ENCODE data around the gene EFCAB6.

EFCAB6 gene

DNA sequence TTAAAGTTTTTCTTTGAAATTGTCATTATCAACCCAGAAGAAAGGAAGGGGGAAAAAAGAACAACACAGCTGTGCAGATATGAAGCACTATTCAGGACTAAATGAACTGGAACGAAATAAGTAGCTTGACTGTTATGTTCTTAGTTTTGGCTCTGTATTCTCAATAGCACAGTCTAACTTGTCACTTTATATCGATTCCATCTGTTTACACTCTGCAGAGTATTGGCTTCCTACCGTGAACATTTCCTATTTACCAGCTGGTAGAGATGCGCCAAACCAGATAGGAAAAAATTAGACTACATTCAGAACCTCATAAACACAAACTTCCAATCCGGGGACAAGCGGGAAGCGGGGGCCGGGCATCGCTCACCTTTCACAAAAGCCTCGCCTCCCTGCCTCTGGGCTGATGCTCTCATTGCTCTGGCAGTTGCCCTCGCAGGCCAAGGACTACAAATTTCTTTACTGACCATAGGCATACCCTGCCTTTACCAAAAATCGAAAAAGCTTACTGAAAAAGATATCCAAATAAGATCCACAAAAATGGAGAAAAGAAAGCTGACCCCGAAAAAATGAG, 66.2 kb downstream of the EFCAB6 start:
- no peaks in the 10 kb centered on the region for H3K4me1 ChIP-seq (ENCODE audit: control insufficient read depth in 1 of 2, insufficient read depth in 2 of 2, low read length in 2 of 2)
- no peak overlapping the region for H3K14ac ChIP-seq (ENCODE audit: low read length)
- peaks cover 2% of the 10 kb centered on the region for H3K9me3 ChIP-seq (ENCODE audit: insufficient read depth, low read depth, low read length)
- no peak overlapping the region for H2AFZ ChIP-seq (ENCODE audit: insufficient read depth, low read length, poor library complexity)
- DNase-seq, result no peak
- H4K8ac ChIP-seq (ENCODE audit: low read depth, low read length), result no peak overlapping the region
- no CpG with 5 or more reads among the region's 13 CpGs for WGBS (ENCODE audit: extremely low coverage, insufficient coverage, insufficient read length)
- no peak overlapping the region for H4K12ac ChIP-seq (ENCODE audit: low read depth, low read length)
- no peak overlapping the region for H3K4ac ChIP-seq (ENCODE audit: low read depth, low read length)
- no peak overlapping the region for H2BK5ac ChIP-seq (ENCODE audit: low read depth, low read length, poor library complexity)
- no peak overlapping the region for H3K4me2 ChIP-seq (ENCODE audit: low read length)
- no peak overlapping the region for H2BK120ac ChIP-seq (ENCODE audit: insufficient read depth, low read length, poor library complexity)
- H3K36me3 ChIP-seq (ENCODE audit: control insufficient read depth in 1 of 2, insufficient read depth in 2 of 2, low read length in 2 of 2), result no peaks in the 10 kb centered on the region
- H4K91ac ChIP-seq (ENCODE audit: low read depth, low read length), result no peak overlapping the region
- no peak overlapping the region for H3K27ac ChIP-seq (ENCODE audit: low read depth, low read length)
- no peaks in the 10 kb centered on the region for H3K27me3 ChIP-seq (ENCODE audit: insufficient read depth, low read length)
- no peak overlapping the region for H3K4me3 ChIP-seq (ENCODE audit: low read depth, low read length)
- H3K9ac ChIP-seq (ENCODE audit: low read length), result no peak overlapping the region
- H2BK12ac ChIP-seq (ENCODE audit: low read length), result no peak overlapping the region
- no peaks in the 10 kb centered on the region for H3K79me2 ChIP-seq (ENCODE audit: control insufficient read depth, insufficient read depth, low read length, poor library complexity)
- no peaks in the 10 kb centered on the region for H3K79me1 ChIP-seq (ENCODE audit: low read length)
- H3K23ac ChIP-seq (ENCODE audit: low read length), result no peak overlapping the region
- no peak overlapping the region for H3K18ac ChIP-seq (ENCODE audit: low read length)
- H2AK5ac ChIP-seq (ENCODE audit: low read length), result no peak overlapping the region

- no peak overlapping the region for H4K91ac ChIP-seq (ENCODE audit: low read depth, low read length)
- no CpG with 5 or more reads among the region's 7 CpGs for WGBS (ENCODE audit: extremely low coverage, insufficient coverage, insufficient read length)
- no peak overlapping the region for H4K12ac ChIP-seq (ENCODE audit: low read depth, low read length)
- H2BK5ac ChIP-seq (ENCODE audit: low read depth, low read length, poor library complexity), result no peak overlapping the region
- no peak overlapping the region for H4K8ac ChIP-seq (ENCODE audit: low read depth, low read length)
- no peak overlapping the region for H2BK12ac ChIP-seq (ENCODE audit: low read length)
- no peak overlapping the region for H3K23ac ChIP-seq (ENCODE audit: low read length)
- no peak overlapping the region for H2AFZ ChIP-seq (ENCODE audit: insufficient read depth, low read length, poor library complexity)
- no peaks in the 10 kb centered on the region for H3K36me3 ChIP-seq (ENCODE audit: control insufficient read depth in 1 of 2, insufficient read depth in 2 of 2, low read length in 2 of 2)
- H3K4me2 ChIP-seq (ENCODE audit: low read length), result no peak overlapping the region
- H3K79me2 ChIP-seq (ENCODE audit: control insufficient read depth, insufficient read depth, low read length, poor library complexity), result no peaks in the 10 kb centered on the region
- H3K4ac ChIP-seq (ENCODE audit: low read depth, low read length), result no peak overlapping the region
- no peaks in the 10 kb centered on the region for H3K4me1 ChIP-seq (ENCODE audit: control insufficient read depth in 1 of 2, insufficient read depth in 2 of 2, low read length in 2 of 2)
- no peak overlapping the region for H2BK120ac ChIP-seq (ENCODE audit: insufficient read depth, low read length, poor library complexity)
- H2AK5ac ChIP-seq (ENCODE audit: low read length), result no peak overlapping the region
- no peak overlapping the region for H3K14ac ChIP-seq (ENCODE audit: low read length)
- no peak for DNase-seq
- no peak overlapping the region for H3K18ac ChIP-seq (ENCODE audit: low read length)
- no peak overlapping the region for H3K9ac ChIP-seq (ENCODE audit: low read length)
- no peak overlapping the region for H3K27ac ChIP-seq (ENCODE audit: low read depth, low read length)
- no peaks in the 10 kb centered on the region for H3K27me3 ChIP-seq (ENCODE audit: insufficient read depth, low read length)
- H3K79me1 ChIP-seq (ENCODE audit: low read length), result no peaks in the 10 kb centered on the region
- H3K4me3 ChIP-seq (ENCODE audit: low read depth, low read length), result no peak overlapping the region
- H3K9me3 ChIP-seq (ENCODE audit: insufficient read depth, low read depth, low read length), result peaks cover 2% of the 10 kb centered on the region
Measured at GRCh38 chr22:43745411-43745770, 66.7 kb downstream of the EFCAB6 start.

DNA sequence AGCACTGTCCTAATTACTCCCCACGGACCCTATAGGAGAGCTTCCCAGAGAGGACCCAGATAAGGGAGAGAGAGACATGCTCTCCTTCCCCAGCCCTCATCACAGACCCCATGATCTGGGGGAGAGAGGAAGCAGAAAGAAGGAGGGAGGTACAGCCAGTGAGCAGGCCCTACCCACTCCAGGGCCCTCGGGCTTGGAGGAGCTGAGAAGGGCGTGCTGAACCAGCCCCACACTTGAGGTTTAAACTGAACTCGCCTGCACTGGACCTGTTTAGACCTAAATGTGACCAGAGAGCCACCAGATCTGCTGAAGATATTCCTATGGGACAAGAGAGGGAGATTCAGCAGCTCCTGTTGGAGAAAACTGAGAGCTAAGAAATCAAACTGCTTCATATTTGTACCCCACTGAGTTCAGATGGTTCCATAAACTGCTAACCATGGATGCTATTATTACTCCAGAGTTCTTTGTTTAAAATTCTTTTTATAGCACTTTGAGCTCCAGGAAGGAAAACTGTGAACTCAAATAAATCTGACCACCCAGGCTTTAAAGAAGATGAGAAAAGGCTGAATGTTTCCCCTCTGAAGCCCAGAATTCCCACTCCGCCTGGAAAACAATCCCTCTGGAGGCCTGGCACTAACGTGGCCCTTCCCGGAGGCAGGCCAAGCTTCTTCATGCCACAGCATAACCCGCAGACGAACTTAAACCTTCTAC, 67.2 kb downstream of the EFCAB6 start:
- Histone ChIP-seq H3K23ac (ENCODE audit: low read length) (no peak overlapping the region), H3K4me1 (ENCODE audit: control insufficient read depth in 1 of 2, insufficient read depth in 2 of 2, low read length in 2 of 2) (no peaks in the 10 kb centered on the region), H2AK5ac (ENCODE audit: low read length) (no peak overlapping the region), H3K18ac (ENCODE audit: low read length) (no peak overlapping the region), H3K4ac (ENCODE audit: low read depth, low read length) (no peak overlapping the region), H3K9ac (ENCODE audit: low read length) (no peak overlapping the region), H4K12ac (ENCODE audit: low read depth, low read length) (no peak overlapping the region), H2BK5ac (ENCODE audit: low read depth, low read length, poor library complexity) (no peak overlapping the region), H4K8ac (ENCODE audit: low read depth, low read length) (no peak overlapping the region), H3K27me3 (ENCODE audit: insufficient read depth, low read length) (no peaks in the 10 kb centered on the region), H3K4me3 (ENCODE audit: low read depth, low read length) (no peak overlapping the region), H2AFZ (ENCODE audit: insufficient read depth, low read length, poor library complexity) (no peak overlapping the region), H2BK120ac (ENCODE audit: insufficient read depth, low read length, poor library complexity) (no peak overlapping the region), H3K14ac (ENCODE audit: low read length) (no peak overlapping the region), H3K79me2 (ENCODE audit: control insufficient read depth, insufficient read depth, low read length, poor library complexity) (no peaks in the 10 kb centered on the region), H3K79me1 (ENCODE audit: low read length) (no peaks in the 10 kb centered on the region), H3K4me2 (ENCODE audit: low read length) (no peak overlapping the region), H3K36me3 (ENCODE audit: control insufficient read depth in 1 of 2, insufficient read depth in 2 of 2, low read length in 2 of 2) (no peaks in the 10 kb centered on the region), H4K91ac (ENCODE audit: low read depth, low read length) (no peak overlapping the region), H3K9me3 (ENCODE audit: insufficient read depth, low read depth, low read length) (peaks cover 2% of the 10 kb centered on the region), H3K27ac (ENCODE audit: low read depth, low read length) (no peak overlapping the region), H2BK12ac (ENCODE audit: low read length) (no peak overlapping the region)
- no CpG with 5 or more reads among the region's 9 CpGs for WGBS (ENCODE audit: extremely low coverage, insufficient coverage, insufficient read length)
- DNase-seq, result no peak

DNA sequence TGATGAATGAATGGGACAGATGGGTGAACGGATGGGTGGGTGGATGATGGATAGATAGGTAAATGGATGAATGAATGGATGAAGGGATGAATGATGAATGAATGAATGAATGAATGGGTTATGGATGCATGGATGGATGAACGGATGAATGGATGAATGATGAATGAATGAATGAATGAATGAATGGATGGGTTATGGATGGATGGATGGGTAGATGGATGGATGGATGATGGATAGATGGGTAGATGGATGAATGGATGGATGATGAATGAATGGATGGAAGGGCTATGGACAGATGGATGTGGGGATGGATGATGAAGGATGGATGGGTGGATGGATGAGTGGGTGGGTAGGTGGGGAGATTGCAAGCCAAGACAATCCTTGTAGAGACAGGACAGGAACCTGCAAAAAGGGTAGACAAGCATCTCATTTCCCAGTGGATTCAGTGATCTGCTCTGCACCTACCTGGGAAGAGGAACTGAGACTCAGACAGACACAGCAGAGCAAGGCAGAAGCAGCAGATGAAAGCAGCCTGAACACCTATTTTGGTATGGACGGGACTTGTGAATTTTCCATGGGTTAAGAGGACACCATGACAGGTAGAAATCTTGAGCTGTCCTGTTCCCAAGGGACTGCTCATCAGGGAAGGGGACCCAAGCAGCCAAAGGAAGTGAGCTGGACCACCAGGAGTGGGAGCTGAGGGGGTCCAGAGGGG, 68.0 kb downstream of the EFCAB6 start:
- 100% methylated on average over 2 of the region's 3 CpGs for WGBS (ENCODE audit: extremely low coverage, insufficient coverage, insufficient read length)
- no peak overlapping the region for H2BK5ac ChIP-seq (ENCODE audit: low read depth, low read length, poor library complexity)

More for the DNA sequence above, 68.0 kb downstream of the EFCAB6 start:
- DNase-seq, result no peak
- no peak overlapping the region for H2BK120ac ChIP-seq (ENCODE audit: insufficient read depth, low read length, poor library complexity)
- no peaks in the 10 kb centered on the region for H3K36me3 ChIP-seq (ENCODE audit: control insufficient read depth in 1 of 2, insufficient read depth in 2 of 2, low read length in 2 of 2)
- H3K4ac ChIP-seq (ENCODE audit: low read depth, low read length), result no peak overlapping the region
- H3K14ac ChIP-seq (ENCODE audit: low read length), result no peak overlapping the region
- no peak overlapping the region for H3K27ac ChIP-seq (ENCODE audit: low read depth, low read length)
- no peaks in the 10 kb centered on the region for H3K9me3 ChIP-seq (ENCODE audit: insufficient read depth, low read depth, low read length)
- H3K23ac ChIP-seq (ENCODE audit: low read length), result no peak overlapping the region
- H2AK5ac ChIP-seq (ENCODE audit: low read length), result no peak overlapping the region
- H3K4me3 ChIP-seq (ENCODE audit: low read depth, low read length), result no peak overlapping the region
- no peaks in the 10 kb centered on the region for H3K79me2 ChIP-seq (ENCODE audit: control insufficient read depth, insufficient read depth, low read length, poor library complexity)
- H3K79me1 ChIP-seq (ENCODE audit: low read length), result no peaks in the 10 kb centered on the region
- H3K27me3 ChIP-seq (ENCODE audit: insufficient read depth, low read length), result no peaks in the 10 kb centered on the region
- H3K9ac ChIP-seq (ENCODE audit: low read length), result no peak overlapping the region
- H3K4me2 ChIP-seq (ENCODE audit: low read length), result no peak overlapping the region
- H4K12ac ChIP-seq (ENCODE audit: low read depth, low read length), result no peak overlapping the region
- no peak overlapping the region for H4K91ac ChIP-seq (ENCODE audit: low read depth, low read length)
- no peak overlapping the region for H2AFZ ChIP-seq (ENCODE audit: insufficient read depth, low read length, poor library complexity)
- H3K4me1 ChIP-seq (ENCODE audit: control insufficient read depth in 1 of 2, insufficient read depth in 2 of 2, low read length in 2 of 2), result no peaks in the 10 kb centered on the region
- H3K18ac ChIP-seq (ENCODE audit: low read length), result no peak overlapping the region
- no peak overlapping the region for H4K8ac ChIP-seq (ENCODE audit: low read depth, low read length)
- no peak overlapping the region for H2BK12ac ChIP-seq (ENCODE audit: low read length)
